Lung (tissue), 12 donors: ENCODE data around the gene PDGFB. TPM values are rescaled to one million over a fixed set of nuclear protein-coding genes. Genes with fewer than 3 reads are reported as not detected.

ENCODE experiments used
- ATAC-seq: fragments of 200-7000 bp; cut with Tn5 transposase; one replicate; pipeline ENCODE4 v1.9.1; 2020; ENCODE audit warnings: moderate number of reproducible peaks; ENCODE audit not compliant: insufficient read depth, low FRiP score
- DNase-seq, 3 donors: peaks; one replicate each; pipeline ENCODE4 v3.0.0-alpha.2; 2013 to 2017
- H3K27ac ChIP-seq, 2 donors: one replicate each; pipeline ENCODE4 v1.5.1; 2013; ENCODE audit warnings: mild to moderate bottlenecking in 2 of 2, moderate library complexity in 2 of 2, control low read depth in 1 of 2, inconsistent platforms in 1 of 2, low read depth in 1 of 2, low read length in 1 of 2
- H3K27me3 ChIP-seq, 3 donors: one replicate each; pipeline ENCODE4 v1.5.1; 2013; ENCODE audit warnings: low read length in 2 of 3; ENCODE audit not compliant: control insufficient read depth in 3 of 3, insufficient read depth in 3 of 3
- H3K36me3 ChIP-seq, 4 donors: one replicate each; pipeline ENCODE4 v1.5.1; 2013; ENCODE audit warnings: low read length in 4 of 4, mild to moderate bottlenecking in 1 of 4, moderate library complexity in 1 of 4; ENCODE audit not compliant: control insufficient read depth in 4 of 4, insufficient read depth in 4 of 4
- H3K4me1 ChIP-seq, 5 donors: one replicate each; pipeline ENCODE4 v1.5.1; 2013; ENCODE audit warnings: low read length in 5 of 5, mild to moderate bottlenecking in 2 of 5, moderate library complexity in 1 of 5; ENCODE audit not compliant: control insufficient read depth in 5 of 5, insufficient read depth in 5 of 5
- H3K4me3 ChIP-seq: one replicate; pipeline ENCODE4 v1.5.1; 2013; ENCODE audit warnings: mild to moderate bottlenecking, control low read depth, moderate library complexity
- H3K9ac ChIP-seq, 2 donors: one replicate each; pipeline ENCODE4 v1.5.1; 2013; ENCODE audit warnings: low read length in 2 of 2, control low read depth in 1 of 2; ENCODE audit not compliant: insufficient read depth in 1 of 2
- H3K9me3 ChIP-seq, 4 donors: one replicate each; pipeline ENCODE4 v1.5.1; 2013; ENCODE audit warnings: low read length in 3 of 4, mild to moderate bottlenecking in 1 of 4, moderate library complexity in 1 of 4; ENCODE audit not compliant: control insufficient read depth in 4 of 4, insufficient read depth in 3 of 4
- WGBS, 2 donors: extraction: QIAGEN DNeasy Blood & Tissue Kit; methylation state at CpG; one replicate each; pipeline ENCODE4 v1.1.7; 2013; 5-methylcytosine and 5-hydroxymethylcytosine counted together
- polyA plus RNA-seq, 2 donors: library from polyadenylated mRNA; stranded (reverse); fragments of 200-250 nt; gene quantifications; one replicate each; pipeline ENCODE4 v1.2.1, GENCODE V29; 2013
- total RNA-seq, 2 donors: library from RNA; depleted of rRNA in 1 of 2; stranded (reverse); fragments of >200 nt in 1 of 2; gene quantifications; one replicate each; pipeline ENCODE4 v1.2.1, GENCODE V29; 2014 to 2021
- TF ChIP-seq, protein P1 (sequence below): IDR thresholded peaks from 2 replicates; pipeline ENCODE4 v1.5.1; 2012; ENCODE audit warnings: mild to moderate bottlenecking; ENCODE audit errors: control extremely low read depth, extremely low read depth
- donor health status: control.
- donor health status: control.
- donor health status: Bipolar disorder and iron deficiency.
- donor health status: healthy.
- donor health status: DM: yes; HTN: yes; CAD: no.

PDGFB gene
- total and polyA plus RNA-seq, 4 donors = 9.8 to 56.7 (median 29.5) TPM

DNA sequence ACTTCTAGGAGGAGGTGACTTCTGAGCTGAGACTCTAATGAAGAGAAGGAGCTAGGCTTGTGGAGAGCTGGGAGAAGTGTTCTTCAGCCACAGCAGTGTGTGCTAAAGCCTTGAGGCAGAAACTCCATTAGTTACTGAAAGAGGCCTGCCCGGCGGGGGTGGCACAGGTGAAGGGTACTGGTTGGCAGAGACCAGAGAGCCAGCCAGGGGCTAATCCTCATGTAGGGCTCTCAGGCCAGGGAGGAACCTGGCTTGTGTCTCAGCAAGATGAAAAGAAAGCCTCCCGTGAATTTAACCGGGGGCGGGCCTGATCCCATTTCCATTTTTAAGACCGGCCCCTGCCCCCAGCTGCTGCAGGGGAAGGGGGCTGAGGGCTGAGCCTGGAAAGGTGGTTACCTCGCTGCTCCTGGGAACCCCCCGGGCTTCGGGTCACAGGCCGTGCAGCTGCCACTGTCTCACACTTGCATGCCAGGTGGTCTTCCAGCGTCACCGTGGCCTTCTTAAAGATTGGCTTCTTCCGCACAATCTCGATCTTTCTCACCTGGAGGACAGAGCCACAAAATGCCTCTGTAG lies 15.0 kb downstream of the PDGFB start:
- DNase-seq = no peak
- peaks cover 2 to 24% (median 12%) of the 10 kb centered on the region in 5 donors for H3K4me1 ChIP-seq
- H3K27me3 ChIP-seq = no peaks in the 10 kb centered on the region
- TF ChIP-seq, protein P1, sequence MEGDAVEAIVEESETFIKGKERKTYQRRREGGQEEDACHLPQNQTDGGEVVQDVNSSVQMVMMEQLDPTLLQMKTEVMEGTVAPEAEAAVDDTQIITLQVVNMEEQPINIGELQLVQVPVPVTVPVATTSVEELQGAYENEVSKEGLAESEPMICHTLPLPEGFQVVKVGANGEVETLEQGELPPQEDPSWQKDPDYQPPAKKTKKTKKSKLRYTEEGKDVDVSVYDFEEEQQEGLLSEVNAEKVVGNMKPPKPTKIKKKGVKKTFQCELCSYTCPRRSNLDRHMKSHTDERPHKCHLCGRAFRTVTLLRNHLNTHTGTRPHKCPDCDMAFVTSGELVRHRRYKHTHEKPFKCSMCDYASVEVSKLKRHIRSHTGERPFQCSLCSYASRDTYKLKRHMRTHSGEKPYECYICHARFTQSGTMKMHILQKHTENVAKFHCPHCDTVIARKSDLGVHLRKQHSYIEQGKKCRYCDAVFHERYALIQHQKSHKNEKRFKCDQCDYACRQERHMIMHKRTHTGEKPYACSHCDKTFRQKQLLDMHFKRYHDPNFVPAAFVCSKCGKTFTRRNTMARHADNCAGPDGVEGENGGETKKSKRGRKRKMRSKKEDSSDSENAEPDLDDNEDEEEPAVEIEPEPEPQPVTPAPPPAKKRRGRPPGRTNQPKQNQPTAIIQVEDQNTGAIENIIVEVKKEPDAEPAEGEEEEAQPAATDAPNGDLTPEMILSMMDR = no peak
- H3K36me3 ChIP-seq = peaks cover 0 to 22% (median 0%) of the 10 kb centered on the region in 4 donors
- WGBS, 2 donors = 47 to 71% methylated on average over 14 of the region's 14 CpGs
- no peak for ATAC-seq
- no peaks in the 10 kb centered on the region for H3K9me3 ChIP-seq
- H3K27ac ChIP-seq = no peak overlapping the region
- no peak overlapping the region for H3K9ac ChIP-seq
- no peak overlapping the region for H3K4me3 ChIP-seq

DNA sequence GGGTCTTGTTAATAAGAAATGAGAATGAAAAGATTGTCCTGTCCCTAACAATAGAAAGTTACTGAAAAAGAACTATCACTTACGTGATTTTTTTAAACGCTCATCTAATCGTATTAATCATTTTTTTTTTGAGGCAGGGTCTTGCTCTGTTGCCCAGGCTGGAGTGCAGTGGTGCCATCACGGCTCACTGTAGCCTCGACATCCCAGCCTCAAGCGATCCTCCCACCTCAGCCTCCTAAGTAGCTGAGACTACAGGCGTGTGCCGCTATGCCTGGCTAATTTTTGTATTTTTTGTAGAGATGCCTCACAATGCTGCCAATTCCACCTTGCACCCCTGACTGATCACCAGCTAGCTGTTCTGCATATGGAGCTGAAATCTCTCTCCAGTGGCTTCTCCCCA lies 15.7 kb downstream of the PDGFB start:
- Histone ChIP-seq H3K4me3 (no peak overlapping the region), H3K9ac (no peak overlapping the region), H3K36me3 (peaks cover 0 to 22% (median 0%) of the 10 kb centered on the region in 4 donors), H3K27ac (no peak overlapping the region), H3K9me3 (no peaks in the 10 kb centered on the region), H3K4me1 (peaks cover 0 to 17% (median 7%) of the 10 kb centered on the region in 5 donors), H3K27me3 (no peaks in the 10 kb centered on the region)
- DNase-seq (no peak), ATAC-seq (no peak)
- whole genome bisulfite sequencing, 2 donors = 92 to 93% methylated on average over 8 of the region's 8 CpGs
- TF ChIP-seq, protein P1 = no peak

DNA sequence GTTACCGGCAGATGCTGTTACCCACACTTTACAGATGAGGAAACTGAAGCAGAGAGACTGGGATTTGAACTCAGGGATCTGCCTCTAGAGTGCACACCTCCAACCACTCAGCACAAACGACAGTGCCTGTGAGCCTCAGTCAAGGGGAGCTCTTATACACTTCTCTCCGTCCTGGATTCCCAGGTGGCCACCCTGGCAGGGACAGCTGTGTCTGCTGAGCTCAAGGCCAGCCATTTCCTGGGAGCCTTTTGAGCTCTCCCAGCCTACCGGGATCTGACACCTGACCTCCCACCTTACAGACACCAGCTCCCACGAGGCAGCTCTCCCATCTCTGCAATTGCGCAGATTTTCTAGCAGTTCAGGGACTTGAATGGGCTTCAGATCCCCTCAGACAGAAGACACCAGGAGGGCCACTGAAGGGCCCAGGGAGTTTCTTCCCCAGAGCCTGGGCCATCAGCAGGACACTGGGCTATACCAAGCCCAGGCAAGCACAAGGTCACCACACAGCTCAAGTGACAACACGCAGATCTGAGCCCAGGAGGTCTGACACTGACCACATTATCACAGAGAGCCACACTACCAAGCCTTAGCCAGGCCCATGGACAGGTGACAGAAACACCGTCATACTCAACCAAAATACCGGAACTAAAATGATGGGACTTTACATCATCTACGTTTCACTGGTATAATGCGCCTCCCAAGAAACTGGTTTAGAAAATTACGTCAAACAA lies 17.1 kb downstream of the PDGFB start:
- Histone ChIP-seq H3K9ac (no peak overlapping the region), H3K36me3 (peaks cover 0 to 22% (median 0%) of the 10 kb centered on the region in 4 donors), H3K9me3 (no peaks in the 10 kb centered on the region), H3K4me3 (no peak overlapping the region), H3K4me1 (peaks cover 0 to 11% (median 4%) of the 10 kb centered on the region in 5 donors), H3K27ac (no peak overlapping the region), H3K27me3 (no peaks in the 10 kb centered on the region)
- TF ChIP-seq, protein P1 = no peak
- no peak for ATAC-seq
- 75 to 87% methylated on average over 12 of the region's 12 CpGs for WGBS, 2 donors
- no peak for DNase-seq
